Mammary epithelial cell (primary cell): ENCODE results near the gene ADGRG7.

Source experiments
- EZH2 ChIP-seq: IDR thresholded peaks from 2 replicates; pipeline ENCODE4 v1.6.1; 2012; ENCODE audit warnings: low read length, inconsistent platforms, borderline replicate concordance
- TF ChIP-seq, protein P1 (sequence below), 2 donors: IDR thresholded peaks in 1 of 2; conservative IDR thresholded peaks in 1 of 2; 2 replicates each; pipeline ENCODE4 v1.5.1; 2011 to 2012; ENCODE audit warnings: inconsistent platforms in 2 of 2, low read length in 2 of 2, mild to moderate bottlenecking in 2 of 2, control low read depth in 1 of 2, low read depth in 1 of 2; ENCODE audit not compliant: insufficient read depth in 1 of 2; ENCODE audit errors: extremely low read depth in 1 of 2

DNA sequence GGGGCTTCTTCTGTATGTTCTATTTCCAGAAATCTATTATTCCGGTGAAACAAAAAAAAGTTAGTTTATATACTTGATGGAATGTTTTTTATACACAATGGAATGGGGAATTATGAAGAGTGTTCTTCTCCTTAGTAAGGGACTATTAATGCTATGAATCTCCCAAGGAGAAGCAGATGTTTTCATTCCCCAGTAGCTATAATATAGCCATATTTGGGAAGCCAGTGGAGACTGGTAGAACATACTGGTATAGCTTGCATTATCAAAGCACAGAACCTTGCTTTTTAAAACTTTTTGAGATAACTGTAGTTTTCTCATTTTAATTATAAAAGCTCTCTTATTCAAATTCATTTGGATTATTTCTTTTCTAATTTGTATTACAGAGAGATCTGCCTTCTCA lies 38.3 kb downstream of the ADGRG7 start:
- TF ChIP-seq, protein P1, sequence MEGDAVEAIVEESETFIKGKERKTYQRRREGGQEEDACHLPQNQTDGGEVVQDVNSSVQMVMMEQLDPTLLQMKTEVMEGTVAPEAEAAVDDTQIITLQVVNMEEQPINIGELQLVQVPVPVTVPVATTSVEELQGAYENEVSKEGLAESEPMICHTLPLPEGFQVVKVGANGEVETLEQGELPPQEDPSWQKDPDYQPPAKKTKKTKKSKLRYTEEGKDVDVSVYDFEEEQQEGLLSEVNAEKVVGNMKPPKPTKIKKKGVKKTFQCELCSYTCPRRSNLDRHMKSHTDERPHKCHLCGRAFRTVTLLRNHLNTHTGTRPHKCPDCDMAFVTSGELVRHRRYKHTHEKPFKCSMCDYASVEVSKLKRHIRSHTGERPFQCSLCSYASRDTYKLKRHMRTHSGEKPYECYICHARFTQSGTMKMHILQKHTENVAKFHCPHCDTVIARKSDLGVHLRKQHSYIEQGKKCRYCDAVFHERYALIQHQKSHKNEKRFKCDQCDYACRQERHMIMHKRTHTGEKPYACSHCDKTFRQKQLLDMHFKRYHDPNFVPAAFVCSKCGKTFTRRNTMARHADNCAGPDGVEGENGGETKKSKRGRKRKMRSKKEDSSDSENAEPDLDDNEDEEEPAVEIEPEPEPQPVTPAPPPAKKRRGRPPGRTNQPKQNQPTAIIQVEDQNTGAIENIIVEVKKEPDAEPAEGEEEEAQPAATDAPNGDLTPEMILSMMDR (conservative IDR thresholded peaks at IDR 0.05 in 1 of 2, IDR thresholded peaks at IDR 0.05 in 1 of 2; ENCODE audit: extremely low read depth in 1 of 2, insufficient read depth in 1 of 2, low read depth in 1 of 2, low read length in 2 of 2): no peak
- TF ChIP-seq EZH2: no peak
